Kidney capillary endothelial cell (primary cell): ENCODE results near the gene HIGD1B.

Source experiments
- DNase-seq: peaks from one replicate; pipeline ENCODE4 v3.0.0-alpha.2; 2018; ENCODE audit warnings: low spot score

Gene HIGD1B

GRCh38 chr17:44878627-44879221 is 31.0 kb downstream of the HIGD1B start:
- DNase-seq = peak; percentile 26

GRCh38 chr17:44879376-44879775 is 31.7 kb downstream of the HIGD1B start:
- DNase-seq = no peak

- no peak for DNase-seq
Measured at GRCh38 chr17:44880062-44880461, 32.4 kb downstream of the HIGD1B start.

- DNase-seq = no peak
Measured at GRCh38 chr17:44881145-44881544, 33.5 kb downstream of the HIGD1B start.

GRCh38 chr17:44884941-44885340 is 37.3 kb downstream of the HIGD1B start:
- DNase-seq = no peak

- no peak for DNase-seq
Measured at GRCh38 chr17:44887016-44887415, 39.3 kb downstream of the HIGD1B start.

GRCh38 chr17:44887971-44888954 is 40.6 kb downstream of the HIGD1B start:
- DNase-seq = no peak

- no peak for DNase-seq
Measured at GRCh38 chr17:44889003-44889402, 41.3 kb downstream of the HIGD1B start.

GRCh38 chr17:44892250-44892649 is 44.6 kb downstream of the HIGD1B start:
- DNase-seq = no peak

GRCh38 chr17:44894642-44895041 is 47.0 kb downstream of the HIGD1B start:
- DNase-seq = no peak

- no peak for DNase-seq
Measured at GRCh38 chr17:44898768-44899073, 51.0 kb downstream of the HIGD1B start.

- DNase-seq = peak; percentile 89
Measured at GRCh38 chr17:44899074-44899782, 51.5 kb downstream of the HIGD1B start, which contains the start of gene EFTUD2. Gene EFTUD2 (minus strand): TSS chr17:44899445. CDS start chr17:44894521, 4,924 bp downstream.
